Gastrocnemius medialis (tissue), 4 donors: Measurements from ENCODE around the gene SPATA32. TPM values are rescaled to one million over a fixed set of nuclear protein-coding genes. Genes with fewer than 3 reads are reported as not detected.

Experiments used
- ATAC-seq, 2 donors: fragments of 150-250 bp; one replicate each; pipeline ENCODE4 v1.9.1; 2016
- DNase-seq, 2 donors: peaks; one replicate each; pipeline ENCODE4 v3.0.0-alpha.2; 2019
- H3K27ac ChIP-seq, 4 donors: fragments of 200-600 bp; sonication (generic); 1 replicate in 1 of 4; 2 replicates in 3 of 4; pipeline ENCODE4 v1.5.1; 2016 to 2018; ENCODE audit warnings: mild to moderate bottlenecking in 2 of 4, moderate library complexity in 1 of 4
- H3K27me3 ChIP-seq, 3 donors: fragments of 200-600 bp; sonication (generic) in 2 of 3; 1 replicate in 1 of 3; 2 replicates in 2 of 3; pipeline versions ENCODE4 v1.5.1 to v1.6.0; 2016 to 2019; ENCODE audit warnings: mild to moderate bottlenecking in 1 of 3, moderate library complexity in 1 of 3
- H3K36me3 ChIP-seq, 2 donors: fragments of 200-600 bp; sonication (generic) in 1 of 2; one replicate each; pipeline ENCODE4 v1.5.1; 2017 to 2018
- H3K4me1 ChIP-seq, 2 donors: fragments of 200-600 bp; sonication (generic) in 1 of 2; one replicate each; pipeline ENCODE4 v1.5.1; 2016 to 2017; ENCODE audit warnings: mild to moderate bottlenecking in 2 of 2
- H3K4me3 ChIP-seq, 4 donors: fragments of 200-600 bp; sonication (generic) in 3 of 4; 1 replicate in 1 of 4; 2 replicates in 3 of 4; pipeline ENCODE4 v1.5.1; 2016 to 2019; ENCODE audit warnings: mild to moderate bottlenecking in 2 of 4
- H3K9me3 ChIP-seq, 3 donors: fragments of 200-600 bp; sonication (generic) in 2 of 3; 1 replicate in 1 of 3; 2 replicates in 2 of 3; pipeline ENCODE4 v1.5.1; 2016 to 2019
- POLR2A ChIP-seq, 2 donors: fragments of 450-650 bp; IDR thresholded peaks; one replicate each; pipeline ENCODE4 v1.6.1; 2017; ENCODE audit warnings: antibody characterized with exemption in 2 of 2, mild to moderate bottlenecking in 2 of 2, moderate library complexity in 2 of 2
- in situ Hi-C, 4 donors: fragments of 200-750 bp; cut with MboI; loops; one replicate each; pipeline versions ENCODE4 v1.15.0 to v1.8.0; 2017; ENCODE audit warnings: low sequenced_read_pairs in 4 of 4
- intact Hi-C: fragments of 100-400 bp; cut with DNase I; formaldehyde crosslinking; loops from one replicate; pipeline ENCODE4 v1.15.1; 2023; ENCODE audit warnings: low total_unique reads
- total RNA-seq, 4 donors: library from RNA; depleted of rRNA; stranded (reverse); fragments of >200 nt; gene quantifications; one replicate each; pipeline versions ENCODE4 v1.1.0 to v1.2.3, GENCODE V29; 2016
- TF ChIP-seq, protein P1 (sequence below), 5 experiments: fragments of 450-650 bp in 3 of 5; fragments of 200-600 bp in 2 of 5; sonication (generic) in 2 of 5; IDR thresholded peaks in 4 of 5; conservative IDR thresholded peaks in 1 of 5; 1 replicate in 4 of 5; 2 replicates in 1 of 5; pipeline ENCODE4 v1.5.1; 2016 to 2019; ENCODE audit warnings: antibody characterized with exemption in 5 of 5, mild to moderate bottlenecking in 3 of 5, moderate library complexity in 3 of 5

The SPATA32 gene
- total RNA-seq, 4 donors from 2014 or later = not detected

- ATAC-seq (no peak), DNase-seq (no peak)
- H3K36me3 ChIP-seq = no peaks in the 10 kb centered on the region
- H3K27me3 ChIP-seq = peaks cover 0 to 13% (median 0%) of the 10 kb centered on the region in 3 donors
- no peaks in the 10 kb centered on the region for H3K9me3 ChIP-seq
- H3K4me1 ChIP-seq = peaks cover 9 to 13% of the 10 kb centered on the region in 2 donors
- intact Hi-C loops (no loop called here), in situ Hi-C loops (no loop called here)
- H3K27ac ChIP-seq = peak overlapping the region in 1 of 4 donors; percentile 17
- peak overlapping the region; percentile 49 to 62 (median 56) for H3K4me3 ChIP-seq
- TF ChIP-seq POLR2A (IDR thresholded peaks at IDR 0.05) = no peak
- TF ChIP-seq, protein P1, sequence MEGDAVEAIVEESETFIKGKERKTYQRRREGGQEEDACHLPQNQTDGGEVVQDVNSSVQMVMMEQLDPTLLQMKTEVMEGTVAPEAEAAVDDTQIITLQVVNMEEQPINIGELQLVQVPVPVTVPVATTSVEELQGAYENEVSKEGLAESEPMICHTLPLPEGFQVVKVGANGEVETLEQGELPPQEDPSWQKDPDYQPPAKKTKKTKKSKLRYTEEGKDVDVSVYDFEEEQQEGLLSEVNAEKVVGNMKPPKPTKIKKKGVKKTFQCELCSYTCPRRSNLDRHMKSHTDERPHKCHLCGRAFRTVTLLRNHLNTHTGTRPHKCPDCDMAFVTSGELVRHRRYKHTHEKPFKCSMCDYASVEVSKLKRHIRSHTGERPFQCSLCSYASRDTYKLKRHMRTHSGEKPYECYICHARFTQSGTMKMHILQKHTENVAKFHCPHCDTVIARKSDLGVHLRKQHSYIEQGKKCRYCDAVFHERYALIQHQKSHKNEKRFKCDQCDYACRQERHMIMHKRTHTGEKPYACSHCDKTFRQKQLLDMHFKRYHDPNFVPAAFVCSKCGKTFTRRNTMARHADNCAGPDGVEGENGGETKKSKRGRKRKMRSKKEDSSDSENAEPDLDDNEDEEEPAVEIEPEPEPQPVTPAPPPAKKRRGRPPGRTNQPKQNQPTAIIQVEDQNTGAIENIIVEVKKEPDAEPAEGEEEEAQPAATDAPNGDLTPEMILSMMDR (IDR thresholded peaks at IDR 0.05 in 4 of 5, conservative IDR thresholded peaks at IDR 0.05 in 1 of 5) = no peak
Observed at GRCh38 chr17:45248132-45248957, 13.5 kb downstream of the SPATA32 start.

- peak overlapping the region in 1 of 4 donors; percentile 17 for H3K27ac ChIP-seq
- TF ChIP-seq POLR2A (IDR thresholded peaks at IDR 0.05) = peak in 1 of 2 donors; percentile 20
- TF ChIP-seq, protein P1 (IDR thresholded peaks at IDR 0.05 in 4 of 5, conservative IDR thresholded peaks at IDR 0.05 in 1 of 5) = no peak
- no peaks in the 10 kb centered on the region for H3K9me3 ChIP-seq
- DNase-seq = peak; percentile 43 to 69
- no peaks in the 10 kb centered on the region for H3K36me3 ChIP-seq
- H3K4me3 ChIP-seq = peak overlapping the region; percentile 49 to 62 (median 56)
- peak; percentile 47 to 60 for ATAC-seq
- H3K27me3 ChIP-seq = peaks cover 0 to 13% (median 0%) of the 10 kb centered on the region in 3 donors
- H3K4me1 ChIP-seq = peaks cover 9 to 13% of the 10 kb centered on the region in 2 donors
- intact Hi-C loops (no loop called here), in situ Hi-C loops (no loop called here)
Observed at GRCh38 chr17:45247429-45248131, 14.3 kb downstream of the SPATA32 start.

- no peak for DNase-seq
- H3K27ac ChIP-seq = no peak overlapping the region
- H3K4me1 ChIP-seq = peaks cover 9 to 13% of the 10 kb centered on the region in 2 donors
- peaks cover 0 to 13% (median 0%) of the 10 kb centered on the region in 3 donors for H3K27me3 ChIP-seq
- no peaks in the 10 kb centered on the region for H3K36me3 ChIP-seq
- in situ Hi-C loops = no loop called here
- H3K4me3 ChIP-seq = peak overlapping the region; percentile 49 to 62 (median 56)
- TF ChIP-seq POLR2A (IDR thresholded peaks at IDR 0.05) = no peak
- TF ChIP-seq, protein P1 (IDR thresholded peaks at IDR 0.05 in 4 of 5, conservative IDR thresholded peaks at IDR 0.05 in 1 of 5) = peak; percentile 25 to 61 (median 35)
- H3K9me3 ChIP-seq = no peaks in the 10 kb centered on the region
- intact Hi-C loops = no loop called here
- peak; percentile 23 to 36 for ATAC-seq
Observed at GRCh38 chr17:45246861-45247428, 14.9 kb downstream of the SPATA32 start.

DNA sequence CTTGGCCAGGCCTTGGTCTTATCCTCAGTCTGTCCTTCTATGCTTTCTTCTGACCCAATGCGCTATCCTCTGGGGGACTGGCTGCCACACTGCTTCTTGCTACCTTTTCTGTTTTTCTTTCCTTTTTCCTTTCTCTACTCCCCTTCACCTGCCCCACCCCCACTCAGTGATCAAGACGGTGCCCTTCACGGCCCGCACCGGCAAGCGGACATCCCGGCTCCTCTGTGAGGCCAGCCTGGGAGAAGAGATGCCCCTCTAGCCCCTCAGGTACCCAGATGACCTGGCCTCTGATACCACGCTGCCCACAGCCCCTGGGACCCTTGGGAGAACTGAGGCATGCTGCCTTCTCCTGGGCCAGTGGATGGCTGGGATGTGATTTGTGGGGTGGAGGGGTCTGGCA is 15.6 kb downstream of the SPATA32 start:
- Histone ChIP-seq H3K9me3 (no peaks in the 10 kb centered on the region), H3K36me3 (no peaks in the 10 kb centered on the region), H3K4me3 (no peak overlapping the region), H3K27me3 (peaks cover 2 to 13% (median 4%) of the 10 kb centered on the region in 3 donors), H3K27ac (no peak overlapping the region), H3K4me1 (peaks cover 9 to 13% of the 10 kb centered on the region in 2 donors)
- no peak for ATAC-seq
- no peak for TF ChIP-seq POLR2A (IDR thresholded peaks at IDR 0.05)
- TF ChIP-seq, protein P1 (IDR thresholded peaks at IDR 0.05 in 4 of 5, conservative IDR thresholded peaks at IDR 0.05 in 1 of 5) = no peak
- intact Hi-C loops = no loop called here
- in situ Hi-C loops = no loop called here
- no peak for DNase-seq
